Activated CD4-positive, alpha-beta memory T cell treated with anti-CD3 and anti-CD28 coated beads, Interleukin-2, amount 10 ng/mL, durations not matched to agents 7 days and 5 days (primary cell): ENCODE measurements around the gene OPRL1. TPM values are rescaled to one million over a fixed set of nuclear protein-coding genes. Genes with fewer than 3 reads are reported as not detected.
"Not testable (repeated sequence)": the region's sequence is repeated elsewhere in the genome, so short reads cannot be mapped to it uniquely, and the experiment has no call there.

ENCODE experiments used
- CTCF ChIA-PET: fragments of 350-600 bp; sonication (Branson Sonifier 250); formaldehyde crosslinking; loops from one replicate; lab custom pipeline; 2021; ENCODE audit warnings: antibody characterized with exemption, inconsistent platforms; lab: Charles Lee
- POLR2A ChIA-PET: fragments of 350-600 bp; sonication (Branson Sonifier 250); formaldehyde crosslinking; loops from one replicate; lab custom pipeline; 2021; ENCODE audit warnings: antibody characterized with exemption; lab: Charles Lee
- DNase-seq: peaks from one replicate; pipeline ENCODE4 v3.0.0-alpha.2; 2020
- H3K27ac Mint-ChIP-seq: one replicate; pipeline ENCODE4 v1.8.0; 2021; ENCODE audit warnings: mild to moderate bottlenecking, mixed read lengths
- H3K27me3 Mint-ChIP-seq: one replicate; pipeline ENCODE4 v1.8.0; 2021; ENCODE audit warnings: mixed read lengths
- H3K36me3 Mint-ChIP-seq: one replicate; pipeline ENCODE4 v1.8.0; 2021; ENCODE audit warnings: low read depth, mixed read lengths
- H3K4me1 Mint-ChIP-seq: one replicate; pipeline ENCODE4 v1.8.0; 2021; ENCODE audit warnings: mixed read lengths
- H3K4me3 Mint-ChIP-seq: one replicate; pipeline ENCODE4 v1.8.0; 2021; ENCODE audit warnings: mild to moderate bottlenecking, mixed read lengths
- H3K9me3 Mint-ChIP-seq: one replicate; pipeline ENCODE4 v1.8.0; 2021; ENCODE audit warnings: mixed read lengths
- total RNA-seq, 2 experiments: library from RNA; stranded (reverse); gene quantifications; one replicate each; pipeline ENCODE4 v1.2.3, GENCODE V29; 2021

Gene OPRL1
- total RNA-seq, 2 experiments from 2014 or later = 1.2 to 1.6 TPM

- H3K36me3 Mint-ChIP-seq = no peaks in the 10 kb centered on the region
- no peaks in the 10 kb centered on the region for H3K4me1 Mint-ChIP-seq
- no peaks in the 10 kb centered on the region for H3K9me3 Mint-ChIP-seq
- peaks cover 11% of the 10 kb centered on the region for H3K27me3 Mint-ChIP-seq
- POLR2A ChIA-PET = no interaction called here
- H3K4me3 Mint-ChIP-seq = no peak overlapping the region
- CTCF ChIA-PET = no interaction called here
- no peak overlapping the region for H3K27ac Mint-ChIP-seq
- no peak for DNase-seq
Observed at GRCh38 chr20:64130876-64131275, 51.0 kb downstream of the OPRL1 start.

GRCh38 chr20:64131406-64131805 is 51.5 kb downstream of the OPRL1 start:
- Mint-ChIP-seq H3K27ac (no peak overlapping the region), H3K27me3 (peaks cover 11% of the 10 kb centered on the region), H3K9me3 (no peaks in the 10 kb centered on the region), H3K36me3 (no peaks in the 10 kb centered on the region), H3K4me3 (no peak overlapping the region), H3K4me1 (no peaks in the 10 kb centered on the region)
- DNase-seq = no peak
- ChIA-PET CTCF (no interaction called here), POLR2A (no interaction called here)

GRCh38 chr20:64133951-64134407 is 54.1 kb downstream of the OPRL1 start:
- POLR2A ChIA-PET = no interaction called here
- H3K4me1 Mint-ChIP-seq = no peaks in the 10 kb centered on the region
- DNase-seq = no peak

GRCh38 chr20:64134744-64135143 is 54.9 kb downstream of the OPRL1 start:
- H3K27ac Mint-ChIP-seq, H3K36me3 Mint-ChIP-seq, H3K4me3 Mint-ChIP-seq, POLR2A ChIA-PET, H3K9me3 Mint-ChIP-seq, H3K4me1 Mint-ChIP-seq, DNase-seq, H3K27me3 Mint-ChIP-seq, CTCF ChIA-PET: not testable (repeated sequence)

More at GRCh38 chr20:64133951-64134407, 54.1 kb downstream of the OPRL1 start:
- Mint-ChIP-seq H3K4me3 (no peak overlapping the region), H3K27ac (no peak overlapping the region), H3K36me3 (no peaks in the 10 kb centered on the region), H3K9me3 (no peaks in the 10 kb centered on the region), H3K27me3 (peaks cover 4% of the 10 kb centered on the region)
- CTCF ChIA-PET = no interaction called here

GRCh38 chr20:64136004-64136710 is 56.3 kb downstream of the OPRL1 start:
- H3K27ac Mint-ChIP-seq = no peak overlapping the region
- H3K4me1 Mint-ChIP-seq = no peaks in the 10 kb centered on the region
- ChIA-PET CTCF (no interaction called here), POLR2A (no interaction called here)
- no peaks in the 10 kb centered on the region for H3K9me3 Mint-ChIP-seq
- DNase-seq = no peak
- no peak overlapping the region for H3K4me3 Mint-ChIP-seq
- no peaks in the 10 kb centered on the region for H3K27me3 Mint-ChIP-seq
- H3K36me3 Mint-ChIP-seq = no peaks in the 10 kb centered on the region

- CTCF ChIA-PET = no interaction called here
- no peaks in the 10 kb centered on the region for H3K9me3 Mint-ChIP-seq
- DNase-seq = no peak
Observed at GRCh38 chr20:64137598-64138031, 57.7 kb downstream of the OPRL1 start.

GRCh38 chr20:64138276-64138815 is 58.5 kb downstream of the OPRL1 start:
- POLR2A ChIA-PET = no interaction called here
- Mint-ChIP-seq H3K4me1 (no peaks in the 10 kb centered on the region), H3K27ac (no peak overlapping the region), H3K4me3 (no peak overlapping the region), H3K27me3 (peaks cover 3% of the 10 kb centered on the region), H3K36me3 (no peaks in the 10 kb centered on the region), H3K9me3 (no peaks in the 10 kb centered on the region)
- DNase-seq = no peak
- CTCF ChIA-PET = interaction anchor here (1.0 kb wide), 1 partner anchor 99 kb away, joined by 4 read pairs; no protein-coding TSS in a partner anchor

More at GRCh38 chr20:64137598-64138031, 57.7 kb downstream of the OPRL1 start:
- Mint-ChIP-seq H3K4me3 (no peak overlapping the region), H3K27ac (no peak overlapping the region), H3K36me3 (no peaks in the 10 kb centered on the region), H3K4me1 (no peaks in the 10 kb centered on the region), H3K27me3 (peaks cover 3% of the 10 kb centered on the region)
- POLR2A ChIA-PET = no interaction called here

GRCh38 chr20:64139199-64140060 is 59.5 kb downstream of the OPRL1 start:
- Mint-ChIP-seq H3K27me3 (peaks cover 3% of the 10 kb centered on the region), H3K9me3 (peaks cover 7% of the 10 kb centered on the region), H3K36me3 (no peaks in the 10 kb centered on the region), H3K4me3 (no peak overlapping the region), H3K27ac (no peak overlapping the region), H3K4me1 (no peaks in the 10 kb centered on the region)
- POLR2A ChIA-PET = no interaction called here
- CTCF ChIA-PET = no interaction called here
- no peak for DNase-seq

- DNase-seq = no peak
- no peaks in the 10 kb centered on the region for H3K4me1 Mint-ChIP-seq
- no peak overlapping the region for H3K4me3 Mint-ChIP-seq
- H3K27me3 Mint-ChIP-seq = peaks cover 3% of the 10 kb centered on the region
- POLR2A ChIA-PET = no interaction called here
- CTCF ChIA-PET = no interaction called here
- H3K27ac Mint-ChIP-seq = no peak overlapping the region
- peaks cover 15% of the 10 kb centered on the region for H3K9me3 Mint-ChIP-seq
- peaks cover 3% of the 10 kb centered on the region for H3K36me3 Mint-ChIP-seq
Observed at GRCh38 chr20:64140061-64140931, 60.4 kb downstream of the OPRL1 start.

GRCh38 chr20:64140956-64141355 is 61.1 kb downstream of the OPRL1 start:
- H3K4me1 Mint-ChIP-seq = no peaks in the 10 kb centered on the region
- no peak overlapping the region for H3K27ac Mint-ChIP-seq
- POLR2A ChIA-PET = no interaction called here
- DNase-seq = no peak
- no peak overlapping the region for H3K4me3 Mint-ChIP-seq
- CTCF ChIA-PET = no interaction called here
- peaks cover 3% of the 10 kb centered on the region for H3K36me3 Mint-ChIP-seq
- peaks cover 3% of the 10 kb centered on the region for H3K27me3 Mint-ChIP-seq
- peaks cover 22% of the 10 kb centered on the region for H3K9me3 Mint-ChIP-seq

GRCh38 chr20:64142590-64142989 is 62.7 kb downstream of the OPRL1 start:
- DNase-seq = no peak
- CTCF ChIA-PET = no interaction called here
- Mint-ChIP-seq H3K27ac (no peak overlapping the region), H3K9me3 (peaks cover 22% of the 10 kb centered on the region), H3K4me1 (no peaks in the 10 kb centered on the region), H3K4me3 (no peak overlapping the region), H3K27me3 (peaks cover 3% of the 10 kb centered on the region), H3K36me3 (peaks cover 3% of the 10 kb centered on the region)
- POLR2A ChIA-PET = no interaction called here

GRCh38 chr20:64143018-64143801 is 63.3 kb downstream of the OPRL1 start:
- H3K9me3 Mint-ChIP-seq = peaks cover 22% of the 10 kb centered on the region
- DNase-seq = no peak
- no peak overlapping the region for H3K4me3 Mint-ChIP-seq
- no peak overlapping the region for H3K27ac Mint-ChIP-seq
- no peaks in the 10 kb centered on the region for H3K4me1 Mint-ChIP-seq
- peaks cover 3% of the 10 kb centered on the region for H3K27me3 Mint-ChIP-seq
- H3K36me3 Mint-ChIP-seq = peaks cover 3% of the 10 kb centered on the region
- POLR2A ChIA-PET = no interaction called here
- CTCF ChIA-PET = no interaction called here
